MM.1S (cell line): ENCODE data around the gene LRRC4C.

Experiments
- CTCF ChIP-seq: fragments of 300-600 bp; sonication (generic); IDR thresholded peaks from 2 replicates; pipeline ENCODE4 v1.5.1; 2016; ENCODE audit warnings: antibody characterized with exemption, low read length, mixed read lengths
- EZH2 ChIP-seq: fragments of 300-600 bp; sonication (generic); optimal IDR thresholded peaks from 2 replicates; pipeline ENCODE3; 2017; ENCODE audit warnings: low read depth, mild to moderate bottlenecking, antibody characterized with exemption, low read length, mixed read lengths
- EZH2phosphoT487 ChIP-seq: fragments of 300-600 bp; sonication (generic); IDR thresholded peaks from 2 replicates; pipeline ENCODE4 v1.6.1; 2018; ENCODE audit warnings: antibody characterized with exemption, low read length

GRCh38 chr11:41309716-41310115 lies 149.7 kb downstream of the LRRC4C start:
- TF ChIP-seq CTCF (peak; percentile 71), EZH2phosphoT487 (no peak), EZH2 (no peak)
